Immature natural killer cell (primary cell): ENCODE measurements around the gene FOXP2. TPM values are rescaled to one million over a fixed set of nuclear protein-coding genes. Genes with fewer than 3 reads are reported as not detected.
"Not testable (repeated sequence)": the region's sequence is repeated elsewhere in the genome, so short reads cannot be mapped to it uniquely, and the experiment has no call there.

Experiments used
- DNase-seq, 3 donors: peaks; one replicate each; pipeline ENCODE4 v3.0.0; 2022; ENCODE audit warnings: mixed read lengths in 1 of 3
- H3K27ac Mint-ChIP-seq, 6 donors: one replicate each; pipeline ENCODE4 v1.8.0; 2020; ENCODE audit warnings: mixed read lengths in 6 of 6, mild to moderate bottlenecking in 5 of 6, inconsistent platforms in 4 of 6, moderate library complexity in 3 of 6
- H3K27me3 Mint-ChIP-seq, 3 donors: one replicate each; pipeline ENCODE4 v1.8.0; 2020 to 2021; ENCODE audit warnings: low read depth in 3 of 3, mild to moderate bottlenecking in 3 of 3, mixed read lengths in 3 of 3, moderate library complexity in 3 of 3, inconsistent platforms in 1 of 3
- H3K36me3 Mint-ChIP-seq, 3 donors: one replicate each; pipeline ENCODE4 v1.8.0; 2020; ENCODE audit warnings: mixed read lengths in 3 of 3, inconsistent platforms in 2 of 3, mild to moderate bottlenecking in 2 of 3
- H3K4me1 Mint-ChIP-seq, 2 donors: one replicate each; pipeline ENCODE4 v1.8.0; 2020; ENCODE audit warnings: inconsistent platforms in 2 of 2, mild to moderate bottlenecking in 2 of 2, mixed read lengths in 2 of 2, moderate library complexity in 1 of 2
- H3K4me3 Mint-ChIP-seq, 5 donors: one replicate each; pipeline ENCODE4 v1.8.0; 2020; ENCODE audit warnings: mild to moderate bottlenecking in 5 of 5, mixed read lengths in 5 of 5, inconsistent platforms in 3 of 5, moderate library complexity in 3 of 5
- H3K9me3 Mint-ChIP-seq, 6 donors: one replicate each; pipeline ENCODE4 v1.8.0; 2020; ENCODE audit warnings: mild to moderate bottlenecking in 6 of 6, mixed read lengths in 6 of 6, inconsistent platforms in 4 of 6, moderate library complexity in 3 of 6
- polyA plus RNA-seq, 3 donors: library from polyadenylated mRNA; unstranded; fragments of 300-500 nt; fragmentation: Illumina TruSeq; gene quantifications; one replicate each; pipeline ENCODE4 v1.2.3, GENCODE V29; 2021

The FOXP2 gene
- polyA plus RNA-seq, 3 donors from 2014 or later = not detected

DNA sequence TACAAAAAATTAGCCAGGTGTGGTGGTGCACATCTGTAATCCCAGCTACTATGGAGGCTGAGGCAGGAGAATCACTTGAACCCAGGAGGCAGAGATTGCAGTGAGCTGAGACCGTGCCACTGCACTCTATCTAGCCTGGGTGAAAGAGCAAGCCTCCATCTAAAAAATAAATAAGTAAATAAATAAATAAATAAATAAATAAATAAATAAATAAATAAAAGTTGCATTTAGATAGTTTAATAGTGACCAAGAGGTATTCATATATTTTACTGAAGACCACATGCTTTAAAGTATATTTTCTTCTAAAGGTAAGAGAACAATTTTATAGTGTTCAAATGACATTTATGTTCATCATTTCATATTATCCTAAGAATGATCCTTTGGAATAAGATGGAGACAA is 82.9 kb downstream of the FOXP2 start:
- not testable (repeated sequence) for DNase-seq, H3K4me3 Mint-ChIP-seq, H3K27me3 Mint-ChIP-seq, H3K36me3 Mint-ChIP-seq, H3K4me1 Mint-ChIP-seq, H3K27ac Mint-ChIP-seq
- peaks cover 0 to 12% (median 3%) of the 10 kb centered on the region in 6 donors for H3K9me3 Mint-ChIP-seq

DNA sequence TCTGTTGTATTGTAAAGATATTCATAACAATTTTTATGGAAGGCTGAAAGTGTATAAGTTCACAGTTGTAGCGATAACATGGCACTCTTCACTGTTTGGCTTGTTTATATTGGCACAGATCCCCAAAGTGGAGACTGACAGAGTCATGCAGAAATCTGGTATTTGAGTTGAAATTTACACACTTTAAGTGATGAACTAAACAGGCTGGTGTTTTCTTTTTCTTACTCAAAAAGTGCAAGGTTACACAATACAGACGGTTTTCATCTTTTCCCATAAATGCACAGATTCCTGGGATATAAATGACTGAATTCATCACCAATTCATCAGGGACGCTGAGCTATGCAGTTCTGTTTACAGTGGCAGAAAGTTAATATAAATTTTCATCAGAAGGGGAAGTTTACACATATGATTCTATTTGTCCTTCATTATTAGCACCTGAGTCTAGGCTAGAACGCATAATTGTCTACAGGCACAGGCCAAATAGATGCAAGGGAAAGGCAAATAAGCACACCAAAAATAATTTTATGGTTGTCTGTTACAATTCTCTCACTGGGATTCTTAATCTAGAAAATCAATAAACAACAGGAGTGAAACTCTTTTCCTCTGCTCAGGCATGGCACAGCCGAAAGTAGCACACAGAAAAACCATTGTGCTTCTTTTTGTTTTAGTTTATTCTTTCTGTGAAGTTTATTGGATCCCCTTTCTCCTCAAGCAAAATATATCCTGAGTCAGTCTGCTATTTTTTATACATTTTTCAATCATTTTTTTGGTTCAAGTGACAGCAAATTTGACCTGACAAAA is 88.0 kb downstream of the FOXP2 start:
- no peak overlapping the region for H3K4me3 Mint-ChIP-seq
- H3K36me3 Mint-ChIP-seq = no peaks in the 10 kb centered on the region
- no peak for DNase-seq
- peaks cover 0 to 14% (median 0%) of the 10 kb centered on the region in 6 donors for H3K9me3 Mint-ChIP-seq
- H3K4me1 Mint-ChIP-seq = no peaks in the 10 kb centered on the region
- no peaks in the 10 kb centered on the region for H3K27me3 Mint-ChIP-seq
- H3K27ac Mint-ChIP-seq = no peak overlapping the region

DNA sequence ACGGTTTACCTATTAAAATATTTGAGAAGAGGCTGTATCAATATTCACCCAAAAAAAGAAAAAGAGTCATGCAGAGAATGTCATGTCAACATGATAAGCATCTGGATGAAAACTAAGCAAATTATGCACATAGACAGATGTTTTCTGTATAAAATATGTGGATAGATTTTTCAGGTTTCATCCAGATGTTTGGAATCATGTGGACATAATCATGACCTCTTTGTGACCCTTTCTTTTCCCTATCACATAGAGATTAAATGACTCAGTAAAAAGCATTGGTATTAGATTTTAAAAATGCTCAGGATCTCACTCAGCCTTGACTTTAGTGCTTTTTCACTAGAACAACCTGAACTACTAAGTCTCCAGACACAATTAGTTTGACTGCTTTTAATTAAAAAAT is 90.0 kb downstream of the FOXP2 start:
- no peak for DNase-seq
- Mint-ChIP-seq H3K27me3 (no peaks in the 10 kb centered on the region), H3K27ac (no peak overlapping the region), H3K4me3 (no peak overlapping the region), H3K9me3 (peaks cover 0 to 16% (median 0%) of the 10 kb centered on the region in 6 donors), H3K4me1 (no peaks in the 10 kb centered on the region), H3K36me3 (no peaks in the 10 kb centered on the region)

DNA sequence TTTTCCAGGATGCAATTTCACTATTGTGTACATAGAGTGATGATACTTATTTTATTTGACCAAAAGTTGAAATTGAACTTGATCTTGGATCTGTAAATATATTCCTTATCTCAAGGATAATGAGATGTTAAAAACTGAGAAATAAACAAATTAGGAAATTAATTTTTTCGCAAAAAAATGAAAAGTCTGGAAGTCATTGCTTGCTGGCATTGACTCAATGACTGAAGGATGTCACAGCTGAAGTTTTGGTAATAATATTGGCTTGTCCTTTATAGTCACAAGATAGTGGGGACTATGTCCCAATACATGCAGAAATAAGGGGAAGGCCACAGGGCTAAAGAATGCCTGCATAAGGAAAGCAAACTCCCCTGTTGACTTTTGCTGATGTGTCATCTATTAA is 92.8 kb downstream of the FOXP2 start:
- peaks cover 0 to 16% (median 1%) of the 10 kb centered on the region in 6 donors for H3K9me3 Mint-ChIP-seq
- H3K4me3 Mint-ChIP-seq = no peak overlapping the region
- DNase-seq = no peak
- H3K27me3 Mint-ChIP-seq = no peaks in the 10 kb centered on the region
- no peak overlapping the region for H3K27ac Mint-ChIP-seq
- no peaks in the 10 kb centered on the region for H3K36me3 Mint-ChIP-seq
- H3K4me1 Mint-ChIP-seq = no peaks in the 10 kb centered on the region

DNA sequence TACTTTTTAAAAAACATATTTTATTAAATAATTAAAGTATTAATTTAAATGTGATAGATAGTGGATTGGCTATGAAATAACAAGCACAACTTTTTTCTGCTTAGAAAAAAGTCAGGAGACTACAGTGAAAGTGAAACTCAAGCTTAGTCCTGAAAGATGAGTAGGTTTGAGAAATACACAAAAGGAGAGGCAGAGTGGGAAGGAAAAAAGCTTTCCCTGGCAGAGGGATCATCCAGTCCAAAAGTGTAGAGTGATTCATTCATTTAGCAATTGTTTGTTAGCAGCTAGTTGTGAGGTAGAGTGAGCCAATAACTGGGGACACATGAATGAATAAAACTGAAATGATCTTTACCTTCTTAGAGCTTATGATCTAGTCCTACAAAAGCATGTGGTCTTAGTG is 93.5 kb downstream of the FOXP2 start:
- no peak overlapping the region for H3K4me3 Mint-ChIP-seq

DNA sequence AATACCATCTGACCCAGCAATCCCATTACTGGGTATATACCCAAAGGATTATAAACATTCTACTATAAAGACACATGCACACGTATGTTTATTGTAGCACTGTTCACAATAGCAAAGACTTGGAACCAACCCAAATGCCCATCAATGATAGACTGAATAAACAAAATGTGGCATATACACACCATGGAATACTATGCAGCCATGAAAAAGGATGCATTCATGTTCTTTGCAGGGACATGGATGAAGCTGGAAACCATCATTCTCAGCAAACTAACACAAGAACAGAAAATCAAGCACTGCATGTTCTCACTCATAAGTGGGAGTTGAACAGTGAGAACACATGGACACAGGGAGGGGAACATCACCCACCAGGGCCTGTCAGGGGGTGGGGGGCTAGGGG is 96.2 kb downstream of the FOXP2 start:
- H3K9me3 Mint-ChIP-seq = peaks cover 0 to 15% (median under 1%) of the 10 kb centered on the region in 6 donors
- not testable (repeated sequence) for DNase-seq, H3K27ac Mint-ChIP-seq, H3K36me3 Mint-ChIP-seq, H3K27me3 Mint-ChIP-seq, H3K4me3 Mint-ChIP-seq, H3K4me1 Mint-ChIP-seq

More for the DNA sequence above, 93.5 kb downstream of the FOXP2 start:
- H3K36me3 Mint-ChIP-seq = no peaks in the 10 kb centered on the region
- no peak overlapping the region for H3K27ac Mint-ChIP-seq
- H3K9me3 Mint-ChIP-seq = peaks cover 0 to 17% (median 1%) of the 10 kb centered on the region in 6 donors
- H3K4me1 Mint-ChIP-seq = no peaks in the 10 kb centered on the region
- H3K27me3 Mint-ChIP-seq = no peaks in the 10 kb centered on the region
- DNase-seq = no peak

DNA sequence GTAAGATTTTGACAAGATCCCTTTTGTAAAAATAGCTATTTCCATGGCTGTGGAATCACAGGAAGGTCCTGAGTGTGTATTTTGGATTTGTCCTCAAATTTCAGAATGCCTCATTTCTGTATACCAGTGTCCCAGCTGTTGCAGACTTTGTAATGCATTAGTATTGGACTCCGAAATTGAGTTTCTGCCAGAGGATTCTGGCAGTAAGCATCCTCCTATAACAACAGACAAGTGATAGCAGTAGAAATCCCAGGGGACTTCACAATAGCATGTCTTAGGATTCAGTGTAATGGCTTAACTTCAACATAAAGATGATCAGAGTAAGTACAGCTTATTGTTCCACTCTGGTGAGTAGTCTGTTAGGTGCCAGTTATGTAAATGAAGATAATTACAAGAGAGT is 104.6 kb downstream of the FOXP2 start:
- no peaks in the 10 kb centered on the region for H3K4me1 Mint-ChIP-seq
- H3K9me3 Mint-ChIP-seq = peaks cover 0 to 17% (median 5%) of the 10 kb centered on the region in 6 donors
- H3K4me3 Mint-ChIP-seq = no peak overlapping the region
- no peak for DNase-seq
- no peaks in the 10 kb centered on the region for H3K36me3 Mint-ChIP-seq
- no peak overlapping the region for H3K27ac Mint-ChIP-seq
- H3K27me3 Mint-ChIP-seq = peaks cover 0 to 4% (median 0%) of the 10 kb centered on the region in 3 donors

DNA sequence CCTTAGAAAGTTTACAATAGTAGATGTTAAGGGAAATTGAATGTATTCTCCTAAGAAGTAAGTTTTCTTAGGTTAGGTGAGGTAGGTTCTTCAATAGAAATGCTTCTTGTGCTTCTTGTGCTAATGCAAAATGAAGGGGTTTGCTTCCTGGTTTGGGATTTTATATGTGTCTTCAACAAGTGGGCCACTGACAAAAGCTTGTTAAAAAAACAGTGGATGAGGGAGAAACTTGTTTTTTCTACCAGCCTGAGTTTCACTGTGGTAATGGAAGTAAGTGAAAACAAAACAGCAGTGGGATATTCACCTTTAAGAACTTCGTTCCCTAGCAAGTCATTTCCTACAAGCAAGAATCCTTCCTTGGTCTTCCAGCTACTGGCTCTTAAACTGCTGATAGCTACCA is 107.5 kb downstream of the FOXP2 start:
- Mint-ChIP-seq H3K27me3 (peaks cover 0 to 4% (median 0%) of the 10 kb centered on the region in 3 donors), H3K9me3 (peaks cover 3 to 15% (median 5%) of the 10 kb centered on the region in 6 donors), H3K36me3 (no peaks in the 10 kb centered on the region), H3K4me1 (no peaks in the 10 kb centered on the region), H3K4me3 (no peak overlapping the region), H3K27ac (no peak overlapping the region)
- DNase-seq = no peak

DNA sequence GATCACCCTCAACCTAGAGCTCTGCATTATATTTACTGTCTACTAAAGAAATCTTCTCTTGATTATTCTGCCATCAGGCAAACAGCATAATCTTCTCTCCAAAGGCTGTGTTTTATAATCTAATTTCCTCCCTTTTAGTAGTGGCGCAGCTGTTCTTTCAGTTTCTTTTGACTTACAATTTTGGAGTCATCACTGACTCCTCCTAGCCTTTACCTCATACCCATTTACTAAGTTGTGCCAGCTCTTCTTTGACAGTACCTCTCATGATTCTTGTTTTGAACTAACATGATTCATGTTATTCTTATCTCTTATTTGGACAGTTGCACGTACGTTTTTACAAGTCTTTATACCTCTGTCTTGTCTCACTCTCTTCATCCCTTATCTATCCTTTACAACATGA is 113.0 kb downstream of the FOXP2 start:
- Mint-ChIP-seq H3K36me3 (no peaks in the 10 kb centered on the region), H3K27me3 (peaks cover 0 to 2% (median 0%) of the 10 kb centered on the region in 3 donors), H3K4me1 (no peaks in the 10 kb centered on the region), H3K9me3 (peaks cover 2 to 11% (median 6%) of the 10 kb centered on the region in 6 donors), H3K27ac (no peak overlapping the region), H3K4me3 (no peak overlapping the region)
- no peak for DNase-seq

DNA sequence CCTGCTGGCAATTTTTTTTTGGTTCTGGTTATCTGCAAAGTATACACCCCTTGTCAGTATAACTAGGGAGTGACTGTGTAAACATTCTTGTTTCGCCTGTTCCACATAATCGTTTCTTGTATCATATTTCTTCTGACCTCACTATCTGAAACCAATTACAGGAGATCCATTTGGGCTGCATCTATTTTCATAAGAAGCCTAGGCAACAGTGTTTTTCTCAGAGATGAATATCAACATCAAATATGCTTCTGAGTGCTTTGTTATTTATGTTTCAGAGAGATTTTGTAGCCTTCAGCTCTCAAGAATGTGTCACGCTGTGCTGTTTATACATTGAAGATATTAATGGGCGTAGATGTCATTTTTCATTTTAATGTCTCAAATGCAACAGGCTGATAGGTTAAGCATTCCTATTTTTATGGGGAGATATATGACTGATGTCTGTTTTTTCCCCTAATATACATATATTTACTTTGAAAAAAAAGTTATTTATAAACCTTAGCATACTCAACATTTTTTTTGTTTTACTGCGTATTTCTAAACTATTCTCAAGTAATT is 115.5 kb downstream of the FOXP2 start:
- Mint-ChIP-seq H3K4me1 (no peaks in the 10 kb centered on the region), H3K4me3 (no peak overlapping the region), H3K36me3 (no peaks in the 10 kb centered on the region)

DNA sequence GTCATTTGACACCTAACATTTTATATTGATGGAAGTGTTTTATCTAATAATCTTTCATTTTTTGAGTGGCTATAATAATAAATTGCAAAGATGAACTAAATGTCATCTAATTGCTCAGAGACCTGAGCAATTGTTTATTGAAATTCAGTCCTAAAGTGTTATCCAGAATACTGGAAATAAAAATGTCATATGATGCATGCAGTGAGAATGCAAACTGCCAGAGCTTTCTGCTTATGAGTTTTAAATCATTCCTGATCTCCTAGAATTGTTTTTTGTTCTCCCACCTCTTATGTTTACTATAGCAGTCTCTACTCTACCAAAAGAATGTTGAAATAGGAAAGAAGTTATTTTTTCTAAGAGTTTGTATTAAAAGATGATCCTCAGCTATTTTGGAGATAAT is 116.7 kb downstream of the FOXP2 start:
- no peak for DNase-seq
- no peak overlapping the region for H3K27ac Mint-ChIP-seq
- no peaks in the 10 kb centered on the region for H3K27me3 Mint-ChIP-seq
- peaks cover 0 to 11% (median 2%) of the 10 kb centered on the region in 6 donors for H3K9me3 Mint-ChIP-seq
- no peaks in the 10 kb centered on the region for H3K4me1 Mint-ChIP-seq
- no peaks in the 10 kb centered on the region for H3K36me3 Mint-ChIP-seq
- no peak overlapping the region for H3K4me3 Mint-ChIP-seq

More for the DNA sequence above, 115.5 kb downstream of the FOXP2 start:
- no peaks in the 10 kb centered on the region for H3K27me3 Mint-ChIP-seq
- H3K27ac Mint-ChIP-seq = no peak overlapping the region
- peaks cover 0 to 11% (median 3%) of the 10 kb centered on the region in 6 donors for H3K9me3 Mint-ChIP-seq
- DNase-seq = no peak

DNA sequence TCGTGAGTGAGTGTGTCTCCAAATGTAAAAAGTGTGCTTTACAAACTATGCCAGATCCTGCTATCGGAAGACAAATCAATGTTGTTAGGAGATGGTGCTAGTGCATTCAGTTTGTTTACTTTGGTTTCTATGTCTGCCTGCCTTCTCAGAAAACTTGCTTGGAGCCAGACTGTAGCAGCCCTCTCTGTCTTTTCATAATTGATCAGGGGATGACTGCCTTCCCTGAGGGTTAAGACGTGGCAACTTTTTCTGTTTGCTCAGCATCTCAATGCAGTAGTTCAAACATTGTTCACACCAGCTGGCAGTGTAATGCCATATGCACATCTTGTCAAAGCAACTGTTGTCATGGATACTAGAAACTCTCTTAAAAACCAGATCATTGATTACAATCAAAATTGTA is 118.5 kb downstream of the FOXP2 start:
- DNase-seq = no peak
- H3K27ac Mint-ChIP-seq = no peak overlapping the region
- H3K4me3 Mint-ChIP-seq = no peak overlapping the region
- peaks cover 0 to 5% (median under 1%) of the 10 kb centered on the region in 6 donors for H3K9me3 Mint-ChIP-seq
- no peaks in the 10 kb centered on the region for H3K27me3 Mint-ChIP-seq
- H3K36me3 Mint-ChIP-seq = no peaks in the 10 kb centered on the region
- H3K4me1 Mint-ChIP-seq = no peaks in the 10 kb centered on the region

DNA sequence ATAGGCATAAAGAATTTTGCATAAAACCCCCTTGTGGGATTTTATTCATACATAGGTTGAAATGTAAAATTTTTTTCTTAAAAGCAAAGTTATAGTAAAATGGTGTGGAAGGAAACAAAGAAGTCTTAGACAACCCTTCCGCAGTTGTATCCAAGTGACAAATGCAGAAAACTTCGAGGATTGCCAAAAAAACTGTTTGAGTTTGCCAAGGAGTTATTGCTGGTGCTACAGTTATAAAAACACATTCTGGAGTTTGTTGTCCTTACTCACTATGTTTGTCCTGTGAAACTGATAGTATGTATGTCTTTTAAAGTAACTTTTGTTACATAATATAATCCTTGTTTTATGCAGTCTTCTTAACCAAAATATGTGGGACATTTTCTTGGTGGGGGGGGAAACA is 120.3 kb downstream of the FOXP2 start:
- Mint-ChIP-seq H3K27ac (no peak overlapping the region), H3K4me1 (no peaks in the 10 kb centered on the region), H3K27me3 (no peaks in the 10 kb centered on the region), H3K9me3 (peaks cover 0 to 3% (median under 1%) of the 10 kb centered on the region in 6 donors), H3K4me3 (no peak overlapping the region), H3K36me3 (no peaks in the 10 kb centered on the region)
- DNase-seq = no peak

DNA sequence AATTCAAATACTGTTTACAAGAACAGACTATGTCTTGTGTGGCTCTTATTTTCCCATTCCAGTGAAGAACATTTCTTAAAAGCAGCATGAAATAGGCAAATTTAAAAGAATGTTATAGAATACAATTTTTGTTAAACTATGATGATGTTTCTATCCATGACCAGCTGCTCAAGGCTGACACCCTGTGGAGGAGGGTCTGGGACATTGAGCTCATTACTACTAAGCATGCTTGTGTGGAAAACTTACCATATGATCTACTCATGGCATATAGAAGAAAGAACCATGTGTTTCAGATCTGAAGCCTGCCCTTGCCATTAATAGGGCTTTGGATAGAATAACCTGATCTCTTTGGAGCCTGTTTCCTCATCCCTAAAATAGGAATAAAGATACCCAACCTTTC is 125.0 kb downstream of the FOXP2 start:
- Mint-ChIP-seq H3K27me3 (no peaks in the 10 kb centered on the region), H3K36me3 (no peaks in the 10 kb centered on the region), H3K4me3 (no peak overlapping the region), H3K9me3 (peaks cover 0 to 10% (median 2%) of the 10 kb centered on the region in 6 donors), H3K4me1 (no peaks in the 10 kb centered on the region), H3K27ac (no peak overlapping the region)
- no peak for DNase-seq
